NK-92 treated with Interleukin-12 subunit alpha and Interleukin-12 subunit beta, amount 100 ng/mL, for 24 hours (cell line): Measurements from ENCODE around the gene ATAT1.

Source experiments
- DNase-seq: peaks from one replicate; lab custom pipeline; 2025; lab: John Stamatoyannopoulos, UW

ATAT1 gene

DNA sequence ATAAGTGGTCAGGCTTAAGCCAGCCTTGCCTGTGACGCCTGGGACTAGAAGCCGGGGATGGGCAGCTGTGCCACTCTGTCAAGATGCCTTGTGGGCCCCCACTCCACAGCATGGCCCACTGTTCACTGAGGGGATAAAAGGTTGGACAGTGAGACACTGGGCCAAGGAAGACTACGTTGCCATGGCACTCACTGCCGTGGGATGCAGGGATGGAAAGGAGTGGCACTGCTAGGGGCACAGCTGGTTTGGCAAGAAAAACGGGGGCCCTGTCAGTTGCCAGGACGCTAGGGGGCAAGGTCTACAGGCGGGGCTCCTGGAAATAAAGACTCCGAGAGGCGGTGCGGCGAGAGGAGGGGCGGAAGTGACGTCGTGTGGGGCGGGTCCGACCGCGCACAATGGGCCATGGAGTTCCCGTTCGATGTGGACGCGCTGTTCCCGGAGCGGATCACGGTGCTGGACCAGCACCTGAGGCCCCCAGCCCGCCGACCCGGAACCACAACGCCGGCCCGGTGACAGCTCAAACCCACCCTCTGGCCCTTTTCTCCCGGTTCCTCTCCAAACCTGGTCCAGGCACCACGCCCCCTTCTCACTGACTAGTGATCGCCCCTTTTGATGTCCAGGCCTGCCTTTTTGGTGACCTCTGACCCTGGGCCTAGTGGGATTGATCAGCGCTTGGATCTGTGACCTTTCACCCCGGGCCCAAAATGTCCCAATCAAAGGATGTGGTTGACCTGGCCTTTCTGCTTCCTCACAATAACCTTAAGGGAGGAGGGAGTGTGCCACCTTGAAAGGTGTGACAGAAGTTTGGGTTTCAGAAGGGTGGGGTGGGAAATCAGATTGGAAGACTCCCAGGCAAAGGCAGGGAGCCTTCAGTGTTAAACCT, at the start of gene ATAT1:
Gene ATAT1, plus strand, starts transcription at position 391 of the 883 bp plus-strand sequence.
- peak; percentile 62 for DNase-seq

GRCh38 chr6:30578051-30578450, 48.6 kb upstream of the ATAT1 start:
- no peak for DNase-seq

DNA sequence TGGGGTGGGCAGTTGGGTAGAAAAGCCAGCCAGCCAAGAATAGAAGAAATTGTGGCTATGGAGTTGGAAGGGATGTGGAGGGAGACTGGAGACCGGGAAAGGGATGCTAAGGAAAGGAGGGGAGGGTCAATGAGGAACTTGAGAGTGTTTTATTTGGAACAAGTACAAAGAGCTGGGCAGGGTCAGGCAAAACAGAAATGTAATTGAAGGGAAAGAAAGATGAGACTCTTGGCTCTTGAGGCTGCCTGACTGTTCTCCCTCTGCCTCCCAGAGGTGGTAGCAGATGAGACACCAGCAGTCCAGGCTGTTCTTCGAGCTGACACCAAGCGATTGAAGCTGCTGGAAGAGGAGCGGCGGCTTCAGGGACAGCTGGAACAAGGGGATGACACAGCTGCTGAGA, 42.8 kb upstream of the ATAT1 start:
- DNase-seq: no peak

- DNase-seq: no peak
Observed at GRCh38 chr6:30589754-30590358, 36.8 kb upstream of the ATAT1 start.

- DNase-seq: no peak
Observed at GRCh38 chr6:30590509-30590908, 36.2 kb upstream of the ATAT1 start.

DNA sequence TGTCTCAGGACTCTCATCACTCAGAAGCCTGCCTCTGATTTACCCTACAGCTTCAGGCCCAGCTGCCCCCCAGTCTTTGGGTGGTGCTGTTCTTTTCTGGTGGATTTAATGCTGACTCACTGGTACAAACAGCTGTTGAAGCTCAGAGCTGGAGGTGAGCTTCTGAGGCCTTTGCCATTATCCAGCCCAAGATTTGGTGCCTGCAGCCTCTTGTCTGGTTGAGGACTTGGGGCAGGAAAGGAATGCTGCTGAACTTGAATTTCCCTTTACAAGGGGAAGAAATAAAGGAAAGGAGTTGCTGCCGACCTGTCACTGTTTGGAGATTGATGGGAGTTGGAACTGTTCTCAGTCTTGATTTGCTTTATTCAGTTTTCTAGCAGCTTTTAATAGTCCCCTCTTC, 35.7 kb upstream of the ATAT1 start:
- DNase-seq: no peak

DNA sequence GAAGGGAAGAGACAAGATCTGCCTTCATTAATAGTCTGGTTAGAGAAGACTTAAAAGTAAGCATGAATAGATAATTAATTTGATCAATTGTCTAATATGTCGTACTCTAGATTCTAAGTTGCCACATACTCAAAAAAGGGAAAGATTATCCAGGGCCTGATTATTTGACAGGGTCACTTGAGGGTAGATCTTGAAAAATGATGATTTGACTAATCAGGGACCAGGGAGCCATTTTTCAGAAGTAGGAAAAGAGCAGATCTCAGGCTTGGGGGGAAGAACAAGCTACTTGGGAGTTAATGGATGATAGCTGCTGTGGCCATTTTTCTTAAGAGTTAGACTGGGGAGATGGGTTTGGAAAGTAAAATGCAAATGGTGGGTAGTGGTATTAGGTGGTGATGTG, 34.4 kb upstream of the ATAT1 start:
- DNase-seq: no peak

GRCh38 chr6:30597315-30598144, 29.1 kb upstream of the ATAT1 start:
- DNase-seq: peak; percentile 49

DNA sequence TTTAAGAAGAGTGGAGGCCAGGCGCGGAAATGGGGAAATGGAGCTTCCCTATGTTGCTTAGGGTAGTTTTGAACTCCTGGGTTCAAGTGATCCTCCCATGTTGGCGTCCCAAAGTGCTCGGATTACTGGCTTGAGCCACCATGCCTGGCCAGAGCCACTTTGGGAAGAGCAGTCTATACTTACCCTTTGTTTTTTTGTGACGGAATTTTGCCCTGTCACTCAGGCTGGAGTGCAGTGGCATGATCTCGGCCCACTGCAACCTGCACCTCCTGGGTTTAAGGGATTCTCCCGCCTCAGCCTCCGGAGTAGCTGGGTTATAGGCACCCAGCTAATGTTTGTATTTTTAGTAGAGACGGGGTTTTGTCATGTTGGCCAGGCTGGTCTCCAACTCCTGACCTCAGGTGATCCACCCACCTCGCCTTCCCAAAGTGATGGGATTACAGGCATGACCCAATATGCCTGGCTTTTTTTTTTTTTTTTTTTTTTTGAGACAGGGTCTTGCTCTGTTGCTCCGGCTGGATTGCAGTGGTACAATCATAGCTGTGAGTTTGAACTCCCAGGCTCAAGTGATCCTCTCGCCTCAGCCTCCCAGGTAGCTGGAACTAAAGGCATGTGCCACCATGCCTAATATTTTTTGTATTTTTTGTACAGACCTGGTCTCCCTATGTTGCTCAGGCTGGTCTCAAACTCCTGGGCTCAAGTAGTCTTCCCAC, 27.6 kb upstream of the ATAT1 start:
- DNase-seq: no peak

DNA sequence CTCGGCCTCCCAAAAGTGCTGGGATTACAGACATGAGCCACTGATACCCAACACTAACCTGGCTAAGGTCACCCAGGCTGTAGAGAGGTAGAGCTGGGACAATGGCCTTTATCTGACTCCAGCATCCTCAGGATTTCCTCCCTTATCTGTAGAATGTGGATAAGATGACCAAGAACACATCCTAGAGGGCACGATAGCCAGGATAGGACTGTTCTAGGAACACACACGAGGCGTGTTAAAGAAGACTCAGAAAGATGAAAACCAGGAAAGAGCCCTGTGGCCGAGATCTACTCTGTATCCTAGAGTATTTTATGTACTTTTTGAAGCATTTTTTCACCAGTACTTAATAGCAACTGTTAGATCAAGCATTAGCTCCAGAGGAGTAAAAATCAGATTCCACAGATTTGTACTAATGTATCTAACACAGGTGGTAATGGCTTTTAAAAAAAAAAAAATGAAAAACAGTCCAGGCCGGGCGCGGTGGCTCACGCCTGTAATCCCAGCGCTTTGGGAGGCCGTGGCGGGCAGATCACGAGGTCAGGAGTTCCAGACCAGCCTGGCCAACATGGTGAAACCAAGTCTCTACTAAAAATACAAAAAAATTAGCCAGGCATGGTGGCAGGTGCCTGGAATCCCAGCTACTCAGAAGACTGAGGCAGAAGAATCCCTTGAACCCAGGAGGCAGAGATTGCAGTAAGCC, 26.9 kb upstream of the ATAT1 start:
- no peak for DNase-seq

DNA sequence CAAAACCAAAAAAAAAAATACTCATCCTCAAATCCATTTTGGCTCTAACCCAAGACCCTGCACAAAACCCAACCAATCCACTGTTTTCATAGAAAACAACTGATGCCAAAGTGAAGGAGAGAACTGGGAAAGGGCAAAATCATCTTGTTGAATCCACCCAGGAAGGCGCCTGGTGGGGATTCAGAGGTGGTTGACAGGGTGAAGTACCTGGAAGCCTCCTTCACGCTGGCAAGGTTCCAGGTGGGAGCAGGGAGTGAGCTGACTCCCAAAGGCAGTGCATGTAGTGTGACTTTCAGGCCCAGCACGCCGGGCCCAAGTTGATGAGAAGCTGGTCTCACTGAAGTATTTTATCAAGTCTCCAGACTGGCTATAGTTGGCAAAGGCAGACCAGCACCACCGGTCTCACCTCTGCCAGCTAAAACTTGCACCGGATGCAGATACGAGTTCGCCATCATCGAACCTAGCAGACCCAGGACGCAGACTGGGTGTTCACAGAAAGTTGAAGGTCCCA, 26.2 kb upstream of the ATAT1 start:
- no peak for DNase-seq

GRCh38 chr6:30601436-30601814, 25.2 kb upstream of the ATAT1 start:
- DNase-seq: no peak

- DNase-seq: no peak
Observed at GRCh38 chr6:30601815-30602641, 24.6 kb upstream of the ATAT1 start.

DNA sequence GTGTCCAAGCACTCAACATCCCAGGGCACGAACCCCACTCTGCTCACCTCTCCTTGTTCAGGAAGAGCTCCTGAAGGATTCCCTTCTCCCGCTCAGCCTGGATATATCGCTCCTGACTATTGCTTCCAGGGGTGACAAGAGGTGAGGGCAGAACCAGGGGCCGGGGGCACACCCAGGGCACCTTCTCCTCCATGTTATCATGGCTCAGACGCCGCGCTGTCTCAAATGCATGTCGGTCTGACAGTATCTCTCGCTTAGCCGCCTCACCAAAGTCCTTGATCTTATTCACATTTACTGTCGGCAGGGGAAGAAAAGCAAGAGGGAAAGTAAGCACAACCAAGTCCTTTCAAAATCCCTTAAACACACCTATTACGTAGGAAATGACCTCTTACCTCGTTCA, 22.7 kb upstream of the ATAT1 start:
- no peak for DNase-seq

GRCh38 chr6:30610065-30610464, 16.6 kb upstream of the ATAT1 start:
- no peak for DNase-seq

GRCh38 chr6:30611150-30611855, 15.4 kb upstream of the ATAT1 start:
- DNase-seq: no peak

GRCh38 chr6:30611856-30612194, 14.8 kb upstream of the ATAT1 start:
- DNase-seq: no peak

DNA sequence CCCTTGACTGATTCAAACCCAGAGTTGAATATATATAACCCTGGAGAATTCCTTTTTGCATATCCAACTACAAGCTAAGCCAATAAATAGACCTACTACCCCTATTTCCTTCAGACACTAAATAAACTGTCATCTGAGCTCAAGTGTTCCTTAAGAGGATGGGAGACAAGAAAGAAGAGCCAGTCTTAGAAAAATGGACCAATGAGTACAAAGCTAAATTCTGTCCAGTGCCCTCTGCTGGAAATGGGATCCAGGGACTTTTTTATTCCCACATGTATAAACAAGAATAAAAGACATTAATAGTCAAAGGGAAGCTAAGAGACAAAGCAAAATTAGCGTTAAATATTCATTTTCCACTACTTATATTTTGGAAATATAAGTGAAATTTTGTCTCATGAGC, 14.5 kb upstream of the ATAT1 start:
- DNase-seq: no peak

- DNase-seq: no peak
Observed at GRCh38 chr6:30612687-30613248, 13.9 kb upstream of the ATAT1 start.
